ENCODE measurements around the gene ZNF500.

ZNF500 gene

GRCh38 chr16:4700997-4701743 lies 65.8 kb downstream of the ZNF500 start:
- no peak for DNase-seq

GRCh38 chr16:4700380-4700996 lies 66.5 kb downstream of the ZNF500 start:
- DNase-seq = no peak

DNA sequence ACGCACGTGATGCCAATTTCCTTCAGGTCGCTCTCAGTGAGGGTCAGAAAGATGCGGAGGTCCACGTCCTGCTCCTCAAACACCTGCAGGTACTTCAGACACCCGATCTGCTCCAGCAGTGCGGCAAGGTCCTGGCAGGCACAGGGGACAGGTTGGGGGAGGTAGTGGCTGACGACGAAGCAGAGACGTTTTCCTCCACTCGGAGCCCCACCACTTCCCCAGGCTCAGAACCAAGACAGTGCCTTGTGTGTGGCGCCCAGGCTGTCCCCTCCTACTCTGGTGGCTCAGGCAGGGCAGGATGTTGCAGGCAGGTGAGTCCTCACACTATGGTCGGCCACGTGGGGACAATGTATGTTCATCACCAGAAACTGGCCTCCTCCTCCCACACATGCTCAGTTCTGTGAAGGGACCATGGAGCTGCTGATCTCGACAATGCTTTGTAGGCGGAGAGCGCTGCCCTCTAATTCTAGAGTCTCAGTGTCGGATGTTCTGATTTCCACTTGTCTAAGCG lies 67.9 kb downstream of the ZNF500 start:
- DNase-seq = no peak

DNA sequence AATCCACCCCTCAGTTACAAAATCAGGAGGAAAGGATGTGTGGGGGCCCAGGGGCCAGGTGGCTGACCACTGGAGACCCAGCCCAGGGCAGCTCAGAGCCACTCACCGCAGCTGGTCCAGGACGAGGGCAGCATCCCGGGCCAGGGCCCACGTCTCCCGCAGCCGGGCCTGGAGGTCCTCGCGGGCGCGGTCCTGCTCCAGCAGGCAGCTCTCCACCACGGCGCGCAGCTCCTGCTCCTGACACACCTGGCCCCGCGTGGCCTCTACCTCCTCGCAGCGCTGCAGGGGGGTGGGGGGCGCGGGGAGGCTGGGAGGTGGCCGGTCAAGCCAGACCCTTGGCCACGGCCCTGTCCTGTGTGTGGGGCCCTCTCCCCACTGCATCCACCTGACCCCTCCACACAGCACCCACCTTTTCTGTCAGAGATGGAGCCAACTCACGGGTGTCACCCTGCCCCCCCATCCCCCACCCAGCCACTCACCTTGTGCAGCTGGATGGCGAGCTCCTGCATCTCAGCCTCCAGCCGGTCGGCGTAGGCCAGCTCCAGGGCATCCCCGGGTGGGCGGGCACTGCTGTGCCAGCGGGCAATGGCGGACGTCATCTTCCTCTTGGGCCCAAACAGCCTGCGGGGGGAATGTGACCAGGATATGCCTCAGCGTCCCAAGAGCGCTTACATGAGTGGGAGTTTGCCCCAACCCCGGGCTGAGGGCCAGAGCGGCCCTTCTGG lies 68.5 kb downstream of the ZNF500 start:
- no peak for DNase-seq
